ENCODE results near the gene CCNJL. TPM values are rescaled to one million over a fixed set of nuclear protein-coding genes. Genes with fewer than 3 reads are reported as not detected.

CCNJL gene
- total and polyA plus RNA-seq, 4 donors = 0.07 to 0.84 (median 0.63) TPM

DNA sequence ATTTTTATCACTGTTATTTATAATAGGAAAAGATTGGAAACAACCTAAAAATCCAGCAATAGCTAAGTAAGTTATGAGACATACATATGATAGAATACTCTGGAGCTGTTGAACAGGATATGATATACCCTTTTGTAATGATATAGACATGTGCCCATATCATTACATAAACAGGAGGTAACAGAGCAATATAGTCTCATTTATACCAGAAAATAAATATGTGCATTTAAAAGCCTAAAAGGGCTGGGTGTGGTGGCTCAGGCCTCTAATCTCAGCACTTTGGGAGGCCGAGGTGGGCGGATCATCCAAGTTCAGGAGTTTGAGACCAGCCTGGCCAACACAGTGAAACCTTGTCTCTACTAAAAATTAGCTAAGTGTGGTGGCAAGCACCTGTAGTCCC, 85.4 kb downstream of the CCNJL start:
- TF ChIP-seq TAF1 (conservative IDR thresholded peaks at IDR 0.05) (no peak), FOXA1 (IDR thresholded peaks at IDR 0.05) (no peak), FOXA2 (IDR thresholded peaks at IDR 0.05) (no peak), HNF4A (conservative IDR thresholded peaks at IDR 0.05) (no peak), GABPA (IDR thresholded peaks at IDR 0.05 in 1 of 2, conservative IDR thresholded peaks at IDR 0.05 in 1 of 2) (no peak), SP1 (IDR thresholded peaks at IDR 0.05) (no peak), HNF4G (IDR thresholded peaks at IDR 0.05) (no peak), YY1 (IDR thresholded peaks at IDR 0.05) (no peak), EGR1 (IDR thresholded peaks at IDR 0.05; ENCODE audit: low read depth in 2 of 2) (no peak), RAD21 (IDR thresholded peaks at IDR 0.05) (no peak), JUND (IDR thresholded peaks at IDR 0.05) (no peak)
- TF ChIP-seq, protein P1, sequence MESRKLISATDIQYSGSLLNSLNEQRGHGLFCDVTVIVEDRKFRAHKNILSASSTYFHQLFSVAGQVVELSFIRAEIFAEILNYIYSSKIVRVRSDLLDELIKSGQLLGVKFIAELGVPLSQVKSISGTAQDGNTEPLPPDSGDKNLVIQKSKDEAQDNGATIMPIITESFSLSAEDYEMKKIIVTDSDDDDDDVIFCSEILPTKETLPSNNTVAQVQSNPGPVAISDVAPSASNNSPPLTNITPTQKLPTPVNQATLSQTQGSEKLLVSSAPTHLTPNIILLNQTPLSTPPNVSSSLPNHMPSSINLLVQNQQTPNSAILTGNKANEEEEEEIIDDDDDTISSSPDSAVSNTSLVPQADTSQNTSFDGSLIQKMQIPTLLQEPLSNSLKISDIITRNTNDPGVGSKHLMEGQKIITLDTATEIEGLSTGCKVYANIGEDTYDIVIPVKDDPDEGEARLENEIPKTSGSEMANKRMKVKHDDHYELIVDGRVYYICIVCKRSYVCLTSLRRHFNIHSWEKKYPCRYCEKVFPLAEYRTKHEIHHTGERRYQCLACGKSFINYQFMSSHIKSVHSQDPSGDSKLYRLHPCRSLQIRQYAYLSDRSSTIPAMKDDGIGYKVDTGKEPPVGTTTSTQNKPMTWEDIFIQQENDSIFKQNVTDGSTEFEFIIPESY (IDR thresholded peaks at IDR 0.05) = no peak
- TF ChIP-seq, protein P2, sequence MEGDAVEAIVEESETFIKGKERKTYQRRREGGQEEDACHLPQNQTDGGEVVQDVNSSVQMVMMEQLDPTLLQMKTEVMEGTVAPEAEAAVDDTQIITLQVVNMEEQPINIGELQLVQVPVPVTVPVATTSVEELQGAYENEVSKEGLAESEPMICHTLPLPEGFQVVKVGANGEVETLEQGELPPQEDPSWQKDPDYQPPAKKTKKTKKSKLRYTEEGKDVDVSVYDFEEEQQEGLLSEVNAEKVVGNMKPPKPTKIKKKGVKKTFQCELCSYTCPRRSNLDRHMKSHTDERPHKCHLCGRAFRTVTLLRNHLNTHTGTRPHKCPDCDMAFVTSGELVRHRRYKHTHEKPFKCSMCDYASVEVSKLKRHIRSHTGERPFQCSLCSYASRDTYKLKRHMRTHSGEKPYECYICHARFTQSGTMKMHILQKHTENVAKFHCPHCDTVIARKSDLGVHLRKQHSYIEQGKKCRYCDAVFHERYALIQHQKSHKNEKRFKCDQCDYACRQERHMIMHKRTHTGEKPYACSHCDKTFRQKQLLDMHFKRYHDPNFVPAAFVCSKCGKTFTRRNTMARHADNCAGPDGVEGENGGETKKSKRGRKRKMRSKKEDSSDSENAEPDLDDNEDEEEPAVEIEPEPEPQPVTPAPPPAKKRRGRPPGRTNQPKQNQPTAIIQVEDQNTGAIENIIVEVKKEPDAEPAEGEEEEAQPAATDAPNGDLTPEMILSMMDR (IDR thresholded peaks at IDR 0.05; ENCODE audit: low read depth, low read length, missing input control) = no peak
- no peak for DNase-seq (ENCODE audit: low spot score)
- WGBS = 85% methylated on average over 2 of the region's 2 CpGs
- Histone ChIP-seq H3K36me3 (ENCODE audit: control insufficient read depth in 4 of 4, insufficient read depth in 3 of 4, low read depth in 1 of 4, low read length in 3 of 4) (no peaks in the 10 kb centered on the region), H3K4me1 (ENCODE audit: control insufficient read depth in 4 of 4, insufficient read depth in 4 of 4, low read length in 3 of 4) (no peaks in the 10 kb centered on the region), H3K27ac (ENCODE audit: low read depth in 1 of 2, low read length in 2 of 2) (no peak overlapping the region), H3K27me3 (ENCODE audit: control insufficient read depth in 4 of 4, insufficient read depth in 4 of 4, low read length in 3 of 4) (no peaks in the 10 kb centered on the region), H3K9me3 (ENCODE audit: control insufficient read depth in 4 of 4, low read length in 3 of 4) (no peaks in the 10 kb centered on the region), H3K4me3 (ENCODE audit: low read depth in 1 of 3, low read length in 3 of 3) (no peak overlapping the region), H3K9ac (ENCODE audit: low read depth in 1 of 2, low read length in 2 of 2) (no peak overlapping the region)

DNA sequence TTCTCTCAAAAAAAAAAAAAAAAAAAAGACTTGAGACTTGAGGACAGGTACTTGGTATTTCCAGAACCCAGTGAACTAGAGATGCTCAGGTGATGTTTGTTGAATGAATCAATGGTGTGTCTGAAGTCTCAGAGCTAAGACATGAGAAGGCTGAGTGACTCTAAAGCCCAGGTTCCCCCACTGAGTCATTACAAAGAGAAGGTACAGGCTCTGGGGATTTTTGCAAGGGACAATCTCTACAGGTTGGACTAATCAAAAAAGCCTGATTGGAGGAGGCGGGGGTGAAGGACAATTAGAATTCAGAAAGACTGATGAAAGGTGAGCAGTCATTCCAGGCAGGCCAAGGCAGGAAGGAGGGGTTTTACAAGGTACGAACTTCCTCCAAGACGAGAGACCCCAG, 91.3 kb downstream of the CCNJL start:
- WGBS = 87% methylated on average over 3 of the region's 3 CpGs
- no peak overlapping the region for H3K27ac ChIP-seq (ENCODE audit: low read depth in 1 of 2, low read length in 2 of 2)
- no peaks in the 10 kb centered on the region for H3K36me3 ChIP-seq (ENCODE audit: control insufficient read depth in 4 of 4, insufficient read depth in 3 of 4, low read depth in 1 of 4, low read length in 3 of 4)
- no peaks in the 10 kb centered on the region for H3K4me1 ChIP-seq (ENCODE audit: control insufficient read depth in 4 of 4, insufficient read depth in 4 of 4, low read length in 3 of 4)
- H3K9ac ChIP-seq (ENCODE audit: low read depth in 1 of 2, low read length in 2 of 2) = no peak overlapping the region
- H3K27me3 ChIP-seq (ENCODE audit: control insufficient read depth in 4 of 4, insufficient read depth in 4 of 4, low read length in 3 of 4) = no peaks in the 10 kb centered on the region
- TF ChIP-seq, protein P3, sequence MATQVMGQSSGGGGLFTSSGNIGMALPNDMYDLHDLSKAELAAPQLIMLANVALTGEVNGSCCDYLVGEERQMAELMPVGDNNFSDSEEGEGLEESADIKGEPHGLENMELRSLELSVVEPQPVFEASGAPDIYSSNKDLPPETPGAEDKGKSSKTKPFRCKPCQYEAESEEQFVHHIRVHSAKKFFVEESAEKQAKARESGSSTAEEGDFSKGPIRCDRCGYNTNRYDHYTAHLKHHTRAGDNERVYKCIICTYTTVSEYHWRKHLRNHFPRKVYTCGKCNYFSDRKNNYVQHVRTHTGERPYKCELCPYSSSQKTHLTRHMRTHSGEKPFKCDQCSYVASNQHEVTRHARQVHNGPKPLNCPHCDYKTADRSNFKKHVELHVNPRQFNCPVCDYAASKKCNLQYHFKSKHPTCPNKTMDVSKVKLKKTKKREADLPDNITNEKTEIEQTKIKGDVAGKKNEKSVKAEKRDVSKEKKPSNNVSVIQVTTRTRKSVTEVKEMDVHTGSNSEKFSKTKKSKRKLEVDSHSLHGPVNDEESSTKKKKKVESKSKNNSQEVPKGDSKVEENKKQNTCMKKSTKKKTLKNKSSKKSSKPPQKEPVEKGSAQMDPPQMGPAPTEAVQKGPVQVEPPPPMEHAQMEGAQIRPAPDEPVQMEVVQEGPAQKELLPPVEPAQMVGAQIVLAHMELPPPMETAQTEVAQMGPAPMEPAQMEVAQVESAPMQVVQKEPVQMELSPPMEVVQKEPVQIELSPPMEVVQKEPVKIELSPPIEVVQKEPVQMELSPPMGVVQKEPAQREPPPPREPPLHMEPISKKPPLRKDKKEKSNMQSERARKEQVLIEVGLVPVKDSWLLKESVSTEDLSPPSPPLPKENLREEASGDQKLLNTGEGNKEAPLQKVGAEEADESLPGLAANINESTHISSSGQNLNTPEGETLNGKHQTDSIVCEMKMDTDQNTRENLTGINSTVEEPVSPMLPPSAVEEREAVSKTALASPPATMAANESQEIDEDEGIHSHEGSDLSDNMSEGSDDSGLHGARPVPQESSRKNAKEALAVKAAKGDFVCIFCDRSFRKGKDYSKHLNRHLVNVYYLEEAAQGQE (IDR thresholded peaks at IDR 0.05) = no peak
- TF ChIP-seq NR2F2 (IDR thresholded peaks at IDR 0.05) = no peak
- no peak for TF ChIP-seq SP1 (IDR thresholded peaks at IDR 0.05)
- H3K4me3 ChIP-seq (ENCODE audit: low read depth in 1 of 3, low read length in 3 of 3) = no peak overlapping the region
- DNase-seq (ENCODE audit: low spot score) = no peak
- no peaks in the 10 kb centered on the region for H3K9me3 ChIP-seq (ENCODE audit: control insufficient read depth in 4 of 4, low read length in 3 of 4)

All from liver (tissue), 9 donors.